HG03460 (cell line): Measurements from ENCODE around the gene SNTG2.

Experiments used
- ATAC-seq: cut with Tn5 transposase; IDR thresholded peaks from one replicate; pipeline ENCODE4 v1.9.1; 2021; ENCODE audit not compliant: unreplicated experiment

The SNTG2 gene

DNA sequence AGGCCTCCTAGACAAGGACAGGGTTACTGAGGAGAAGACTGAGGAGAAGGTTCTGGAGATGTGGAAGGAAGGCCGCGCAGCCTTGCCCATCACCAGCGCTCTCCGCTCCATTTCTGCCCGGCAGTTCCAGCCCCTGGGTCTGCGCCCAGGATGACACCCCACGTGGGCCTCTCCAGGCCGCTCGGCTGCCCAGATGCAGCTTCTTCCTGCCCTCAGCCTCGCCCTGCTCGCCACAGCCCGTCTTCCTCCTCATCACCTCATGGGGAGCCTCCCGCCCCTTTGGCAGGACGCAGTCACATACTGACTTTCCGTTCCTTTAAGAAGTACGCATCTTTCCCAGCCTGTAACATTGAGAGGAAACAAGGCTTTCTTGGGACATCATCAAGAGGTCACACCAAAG, 37.1 kb downstream of the SNTG2 start:
- ATAC-seq, result no peak

DNA sequence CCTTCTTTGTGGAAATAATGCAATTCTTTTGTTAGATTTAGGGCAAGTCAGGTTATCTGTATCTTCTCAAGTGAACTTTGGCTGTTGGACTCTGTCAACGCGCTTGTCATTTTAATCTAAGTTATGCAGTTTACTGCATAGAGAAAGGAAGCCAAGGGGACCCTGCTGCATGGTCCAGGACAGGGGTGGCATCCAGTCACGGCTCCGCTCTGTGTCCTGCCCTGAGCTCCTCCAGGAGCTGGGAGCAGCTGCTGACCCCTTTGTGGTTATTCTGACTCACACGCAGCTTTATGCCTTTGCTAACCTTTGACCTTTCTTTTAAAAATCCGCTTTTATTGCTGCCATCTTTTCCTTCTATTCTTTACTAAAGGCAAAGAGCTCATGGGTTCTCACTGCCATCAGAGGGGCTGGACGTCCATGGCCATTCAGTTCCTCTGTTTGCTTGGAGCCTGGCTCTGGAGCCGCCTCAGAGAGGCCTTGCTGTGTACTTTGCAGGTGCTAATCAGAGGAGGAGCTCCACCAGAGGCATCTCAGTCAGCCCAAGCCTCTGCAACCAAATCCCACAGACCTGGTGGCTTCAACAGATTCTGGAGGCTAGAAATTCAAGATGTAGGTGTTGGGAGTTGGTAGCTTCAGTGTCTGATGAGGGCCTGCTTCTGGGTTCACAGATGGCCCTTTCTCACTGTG, 39.3 kb downstream of the SNTG2 start:
- ATAC-seq, result no peak

DNA sequence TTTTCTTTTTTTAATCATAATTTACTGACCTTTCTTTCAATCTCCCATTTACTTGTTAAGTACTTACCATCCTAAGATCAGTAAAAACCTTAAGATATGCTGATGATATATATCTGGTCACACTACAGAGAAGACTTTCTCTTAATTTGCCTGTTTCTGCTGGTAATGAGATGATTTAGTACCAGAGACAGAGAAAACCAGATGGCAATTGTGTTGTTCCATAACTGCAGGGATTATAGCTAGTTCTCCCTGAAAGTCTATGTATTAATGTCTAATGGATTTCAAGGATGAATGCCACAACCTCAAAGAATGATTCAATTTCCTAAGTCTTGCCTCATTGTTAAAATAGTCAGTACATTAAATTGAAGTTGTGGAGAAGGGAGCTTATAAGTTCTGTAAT, 40.3 kb downstream of the SNTG2 start:
- ATAC-seq, result no peak

DNA sequence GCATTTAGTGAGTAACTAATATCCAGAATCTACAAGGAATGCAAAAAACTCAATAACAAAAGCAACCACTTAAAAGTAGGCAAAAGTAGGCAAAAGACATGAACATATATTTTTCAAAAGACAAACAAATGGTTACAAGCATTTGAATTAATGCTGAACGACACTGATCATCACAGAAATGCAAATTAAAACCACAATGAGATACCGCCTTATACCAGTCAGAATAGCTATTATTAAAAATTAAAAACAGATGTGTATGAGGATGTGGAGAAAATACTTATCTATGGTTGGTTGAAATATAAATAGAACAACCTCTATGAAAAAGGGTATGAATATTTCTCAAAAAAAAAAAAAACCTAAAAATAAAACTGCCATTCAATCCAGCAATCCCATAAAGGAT, 51.7 kb downstream of the SNTG2 start:
- ATAC-seq, result no peak

DNA sequence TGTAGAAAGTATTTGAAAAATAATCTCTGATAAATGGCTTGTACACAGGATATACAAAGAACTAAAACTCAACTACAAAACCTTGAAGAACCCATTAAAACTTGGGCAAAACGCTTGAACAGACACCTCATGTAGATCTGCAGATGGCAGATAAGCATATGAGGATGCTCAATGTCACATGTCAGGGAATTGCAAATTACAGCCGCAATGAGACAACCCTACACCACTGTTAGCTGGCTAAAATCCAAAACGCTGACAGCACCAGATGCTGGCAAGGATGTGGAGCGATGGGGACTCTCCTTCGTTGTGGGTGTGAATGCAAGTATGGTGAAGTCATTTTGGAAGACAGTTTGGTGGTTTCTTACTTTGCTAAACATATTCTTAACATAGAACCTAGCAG, 53.7 kb downstream of the SNTG2 start:
- ATAC-seq, result no peak

DNA sequence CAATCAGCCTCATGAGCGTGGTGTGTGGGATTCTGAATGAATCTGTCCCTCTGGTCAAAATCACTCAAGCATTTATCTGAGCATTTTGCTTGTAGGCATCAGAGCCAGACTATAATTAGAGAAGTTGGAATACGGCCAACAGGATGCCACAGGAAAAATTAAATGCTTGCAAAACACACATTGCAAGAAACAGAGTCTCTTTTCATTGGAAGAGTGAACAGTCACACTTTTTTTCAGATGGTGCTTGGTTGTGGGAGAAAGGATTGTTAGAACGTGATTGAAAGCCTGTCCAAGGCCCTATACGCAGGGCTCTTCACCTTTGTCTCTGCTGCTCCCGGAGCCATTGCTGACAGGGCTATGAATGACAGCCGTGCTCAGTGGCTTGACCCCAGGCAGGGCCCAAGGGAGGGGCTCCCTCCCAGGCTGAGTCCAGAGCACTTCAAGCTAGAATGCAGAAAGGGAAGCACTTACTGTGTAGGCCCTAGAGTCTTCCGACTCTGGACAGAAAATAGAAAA, 59.8 kb downstream of the SNTG2 start:
- ATAC-seq, result no peak

DNA sequence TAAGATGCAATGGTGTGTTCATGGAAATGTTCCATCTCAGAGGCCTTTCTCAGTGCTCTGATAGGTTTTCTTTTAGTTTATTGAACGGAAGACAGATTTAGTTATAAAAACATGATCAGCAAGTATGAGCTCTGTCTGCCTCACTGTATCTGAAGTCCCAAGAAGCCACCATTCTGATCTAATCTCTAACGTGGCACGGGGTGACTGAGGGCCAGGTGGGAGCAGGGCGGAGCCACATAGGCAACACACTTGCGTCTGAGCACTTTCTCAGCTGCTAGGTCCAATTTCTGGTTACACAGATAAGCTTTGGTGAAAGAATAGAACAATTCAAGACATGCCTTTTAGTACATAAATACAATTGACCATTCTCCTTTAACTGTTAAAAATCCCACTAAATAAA, 60.4 kb downstream of the SNTG2 start:
- no peak for ATAC-seq

DNA sequence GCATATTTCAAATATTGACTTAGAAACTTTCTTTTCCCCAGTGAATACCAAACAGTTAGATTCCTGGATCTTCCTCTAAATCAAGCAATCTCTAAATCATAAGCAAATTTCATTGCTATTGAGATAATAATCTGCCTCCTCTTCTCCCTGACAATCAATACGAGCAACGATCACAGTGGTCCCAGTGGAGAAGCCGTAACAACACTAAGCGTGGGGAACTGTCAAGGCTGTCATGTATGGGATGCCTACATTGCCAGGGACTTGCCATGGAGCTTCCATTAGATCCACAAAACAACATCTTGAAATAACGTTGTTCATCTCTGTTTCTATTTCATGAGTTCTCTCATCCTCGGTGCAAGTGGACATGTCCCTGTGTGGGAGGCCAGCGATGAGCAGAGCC, 61.3 kb downstream of the SNTG2 start:
- no peak for ATAC-seq

DNA sequence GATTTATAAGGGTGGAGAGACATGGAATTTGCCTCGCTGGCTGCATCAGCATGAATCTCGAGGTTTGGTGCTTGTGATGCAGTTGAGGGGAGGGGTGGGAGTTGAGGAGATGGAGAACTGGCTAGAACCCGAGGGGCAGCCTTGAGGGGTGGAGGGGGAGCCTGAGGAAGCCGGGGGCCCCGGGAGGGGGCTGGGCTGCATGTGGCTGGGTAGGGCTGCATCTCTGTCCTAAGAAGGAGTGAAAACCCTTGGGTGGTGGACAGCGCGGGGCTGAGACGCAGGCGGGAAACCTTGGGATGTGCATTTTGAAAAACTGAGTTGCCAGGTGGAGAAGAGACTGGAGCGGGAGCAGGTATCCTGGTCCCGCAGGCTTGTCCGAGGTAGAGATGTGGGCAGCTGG, 64.2 kb downstream of the SNTG2 start:
- no peak for ATAC-seq

DNA sequence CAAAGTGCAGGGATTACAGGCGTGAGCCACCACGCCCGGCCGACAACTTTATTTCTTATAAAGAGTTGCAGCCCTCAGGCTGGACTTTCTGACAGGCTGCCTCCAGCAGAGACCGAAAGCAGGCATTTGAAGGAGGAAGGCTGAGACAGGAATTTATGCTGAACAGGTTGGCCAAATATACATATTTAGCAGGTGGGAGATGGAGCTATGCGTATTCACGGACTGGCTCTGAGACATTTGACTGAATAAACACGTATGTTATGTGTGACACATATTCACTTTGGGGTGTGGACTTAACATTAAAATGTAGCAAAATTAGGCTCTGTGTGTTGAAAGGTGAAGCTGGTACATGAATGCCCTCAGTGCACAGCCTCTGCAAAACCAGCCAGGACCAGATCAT, 65.9 kb downstream of the SNTG2 start:
- ATAC-seq, result no peak

DNA sequence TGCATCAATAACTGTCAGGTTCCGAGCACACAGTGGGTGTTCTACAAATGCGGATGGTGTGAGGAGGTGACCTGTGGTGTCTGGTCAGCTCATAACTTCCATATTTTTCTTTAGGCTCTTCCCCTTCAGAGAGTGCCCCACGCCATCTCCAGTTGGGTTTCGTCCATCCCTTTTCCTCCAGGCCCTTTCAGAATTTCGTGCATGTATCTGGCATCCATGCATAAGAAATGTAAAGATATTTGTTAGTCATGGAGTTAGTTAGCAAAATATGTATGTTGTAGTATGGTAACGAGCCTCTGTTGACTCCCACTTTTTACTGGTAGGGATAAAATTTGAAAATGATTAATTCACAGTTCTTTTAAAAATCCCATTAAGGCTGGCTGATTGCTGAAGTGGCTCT, 67.2 kb downstream of the SNTG2 start:
- ATAC-seq, result no peak

DNA sequence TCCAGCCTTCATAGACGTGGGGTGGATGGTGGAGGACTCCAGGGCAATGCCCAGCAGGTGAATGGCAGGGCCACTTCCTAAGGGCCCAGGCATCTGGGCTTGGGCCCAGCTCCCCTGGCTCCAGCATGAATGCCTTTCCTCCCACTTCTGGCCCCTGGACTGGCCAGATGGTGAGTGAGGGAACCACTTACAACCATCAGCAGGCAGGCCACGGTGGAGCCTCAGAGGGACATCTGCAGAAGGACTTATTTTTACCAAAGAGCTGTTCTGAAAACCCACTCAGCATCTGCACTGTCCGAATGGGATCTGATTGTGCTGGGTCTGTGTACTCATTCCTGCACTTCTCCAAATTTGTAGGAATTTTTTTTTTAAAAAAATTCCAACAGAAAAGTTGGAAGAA, 69.6 kb downstream of the SNTG2 start:
- no peak for ATAC-seq

DNA sequence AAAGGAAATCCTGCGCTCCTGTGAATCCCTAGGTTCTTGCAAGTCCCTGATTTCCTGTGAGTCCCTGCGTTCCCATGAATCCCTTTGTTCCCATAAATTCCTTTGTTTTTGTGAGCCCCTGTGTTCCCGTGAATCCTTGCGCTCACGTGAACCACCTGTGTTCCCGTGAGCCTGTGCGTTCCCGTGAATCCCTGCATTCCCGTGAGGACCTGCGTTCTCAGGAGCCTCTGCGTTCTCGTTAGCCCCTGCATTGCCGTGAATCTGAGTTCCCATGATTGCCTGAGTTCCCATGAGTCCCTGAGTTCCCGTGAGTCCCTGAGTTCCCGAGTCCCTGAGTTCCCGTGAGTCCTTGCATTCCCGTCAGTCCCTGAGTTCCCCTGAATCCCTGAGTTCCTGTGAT, 71.5 kb downstream of the SNTG2 start:
- no peak for ATAC-seq

DNA sequence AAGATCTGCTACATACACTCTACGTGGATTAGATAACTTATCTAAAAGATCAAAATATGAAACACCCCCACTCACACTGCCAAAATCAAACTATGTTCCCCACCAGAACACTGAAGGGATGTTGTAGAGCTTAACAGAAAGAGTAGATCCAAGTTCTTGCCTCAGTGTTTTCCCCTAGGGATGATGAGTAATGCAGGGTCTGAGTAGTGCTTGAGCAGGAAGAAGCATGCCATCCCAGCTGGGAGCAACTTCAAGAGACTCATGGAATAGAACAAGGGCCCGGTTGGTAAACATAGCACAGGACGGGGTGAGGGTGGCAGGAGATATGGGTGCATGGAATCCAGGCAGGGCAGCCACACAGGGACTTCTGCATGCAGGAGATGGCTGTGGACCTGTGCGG, 74.3 kb downstream of the SNTG2 start:
- no peak for ATAC-seq

DNA sequence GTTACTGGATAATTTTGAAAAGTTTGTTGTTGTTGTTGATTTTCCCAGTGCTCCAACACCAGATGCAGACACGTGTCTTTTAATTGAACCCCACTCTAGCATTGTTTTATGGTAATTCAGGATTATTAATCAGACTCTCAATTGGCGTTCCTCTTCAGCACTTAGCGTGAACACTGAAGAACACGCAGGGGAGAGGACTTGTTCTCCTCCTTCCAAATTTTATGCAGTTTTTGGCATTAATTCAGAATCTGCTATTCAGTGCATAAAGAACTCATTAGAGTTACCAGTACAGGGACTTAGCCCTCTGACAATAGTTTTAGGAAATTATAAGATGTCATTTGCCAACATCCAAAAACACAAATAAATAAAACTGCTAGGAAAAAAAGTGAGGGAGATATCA, 75.5 kb downstream of the SNTG2 start:
- ATAC-seq, result no peak

DNA sequence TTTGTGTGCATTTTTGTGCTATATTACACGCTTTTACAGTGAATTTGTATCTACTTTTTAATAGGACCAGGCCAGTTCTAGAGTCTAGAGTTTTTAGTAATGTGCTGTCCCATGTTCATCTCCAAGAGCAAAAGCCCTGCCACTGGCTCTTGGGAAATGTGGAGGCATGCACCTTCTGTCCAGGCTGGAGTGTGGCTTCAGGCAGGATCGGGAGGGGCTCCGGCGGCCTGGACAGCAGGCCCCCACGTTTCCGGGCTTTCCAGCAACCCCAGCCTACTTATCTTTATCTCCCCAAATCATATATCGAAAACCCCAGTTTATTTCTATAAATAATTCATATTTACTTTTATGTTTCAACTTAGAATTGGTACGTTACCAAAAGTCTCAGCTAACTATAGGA, 78.2 kb downstream of the SNTG2 start:
- no peak for ATAC-seq

DNA sequence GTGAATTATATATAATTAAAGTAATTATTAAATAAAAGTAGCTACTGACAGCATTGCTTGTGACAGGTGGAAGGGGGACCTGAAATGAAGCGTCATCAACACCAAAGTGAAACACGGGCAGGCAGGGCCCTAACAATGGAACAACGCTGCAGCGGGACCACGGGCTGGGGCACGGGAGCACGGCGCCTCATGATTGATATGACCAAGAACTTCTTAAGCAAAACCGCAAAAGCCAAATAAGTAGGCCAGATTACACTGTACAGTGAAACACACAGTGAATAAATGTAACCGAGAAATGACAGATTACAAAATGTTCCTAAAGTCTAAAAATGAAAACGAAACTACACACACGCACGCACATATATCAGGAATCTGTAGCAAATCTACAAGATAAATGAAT, 81.4 kb downstream of the SNTG2 start:
- ATAC-seq, result no peak

DNA sequence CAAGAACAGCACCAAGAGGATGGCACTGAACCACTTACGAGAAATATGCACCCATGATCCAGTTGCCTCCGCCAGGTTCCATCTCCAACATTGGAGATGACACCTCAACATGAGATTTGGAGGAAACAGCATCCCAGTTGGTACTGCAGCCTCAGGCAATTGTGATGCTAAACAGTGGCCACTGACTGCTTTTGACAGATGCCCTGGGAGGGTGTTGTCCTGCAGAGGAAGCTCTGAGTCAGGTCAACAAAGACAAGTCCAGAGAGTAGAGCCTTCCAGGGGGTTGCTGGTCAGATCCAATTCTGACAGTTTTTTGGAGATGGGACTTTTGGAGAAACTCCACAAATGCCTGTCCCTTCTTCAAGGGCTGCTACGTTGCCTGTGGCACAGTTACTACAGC, 82.4 kb downstream of the SNTG2 start:
- ATAC-seq, result no peak

DNA sequence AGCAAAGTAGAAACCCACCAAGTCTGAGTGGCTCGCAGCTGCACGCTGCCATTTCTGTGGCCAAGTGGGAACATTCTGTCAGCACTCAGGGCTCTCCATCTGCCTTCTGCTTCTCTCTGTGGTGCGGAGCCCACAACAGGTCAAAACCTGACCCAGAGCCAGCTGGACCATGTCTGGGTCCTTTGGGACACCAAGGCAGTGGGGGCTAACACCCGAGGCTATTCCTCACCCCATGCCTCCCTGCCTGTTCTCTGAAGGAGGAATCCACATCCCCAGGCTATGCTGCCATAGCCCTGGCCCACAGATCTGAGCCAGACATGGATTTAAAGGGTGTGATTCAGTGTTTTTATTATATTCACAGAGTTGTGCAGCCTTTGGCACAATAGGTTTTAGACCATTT, 86.4 kb downstream of the SNTG2 start:
- ATAC-seq, result no peak

DNA sequence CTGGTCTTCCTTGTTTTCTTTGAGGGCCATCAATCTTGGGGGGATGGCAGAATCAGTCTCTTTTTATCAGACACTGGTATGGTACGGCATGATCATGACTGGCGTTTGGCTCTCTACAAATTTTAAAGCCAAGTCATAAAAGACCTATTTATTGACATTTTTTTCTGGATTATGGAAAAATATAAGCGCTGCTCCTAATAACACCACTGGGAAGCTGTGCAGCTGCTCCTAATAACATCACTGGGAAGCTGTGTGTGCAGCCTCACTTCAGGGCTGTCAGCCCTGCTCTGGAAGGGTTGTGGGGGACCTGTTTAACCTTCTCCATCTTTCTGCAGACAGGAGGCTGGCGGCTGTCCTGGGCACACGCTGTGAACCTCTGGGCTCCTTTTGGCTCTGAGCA, 88.9 kb downstream of the SNTG2 start:
- no peak for ATAC-seq

DNA sequence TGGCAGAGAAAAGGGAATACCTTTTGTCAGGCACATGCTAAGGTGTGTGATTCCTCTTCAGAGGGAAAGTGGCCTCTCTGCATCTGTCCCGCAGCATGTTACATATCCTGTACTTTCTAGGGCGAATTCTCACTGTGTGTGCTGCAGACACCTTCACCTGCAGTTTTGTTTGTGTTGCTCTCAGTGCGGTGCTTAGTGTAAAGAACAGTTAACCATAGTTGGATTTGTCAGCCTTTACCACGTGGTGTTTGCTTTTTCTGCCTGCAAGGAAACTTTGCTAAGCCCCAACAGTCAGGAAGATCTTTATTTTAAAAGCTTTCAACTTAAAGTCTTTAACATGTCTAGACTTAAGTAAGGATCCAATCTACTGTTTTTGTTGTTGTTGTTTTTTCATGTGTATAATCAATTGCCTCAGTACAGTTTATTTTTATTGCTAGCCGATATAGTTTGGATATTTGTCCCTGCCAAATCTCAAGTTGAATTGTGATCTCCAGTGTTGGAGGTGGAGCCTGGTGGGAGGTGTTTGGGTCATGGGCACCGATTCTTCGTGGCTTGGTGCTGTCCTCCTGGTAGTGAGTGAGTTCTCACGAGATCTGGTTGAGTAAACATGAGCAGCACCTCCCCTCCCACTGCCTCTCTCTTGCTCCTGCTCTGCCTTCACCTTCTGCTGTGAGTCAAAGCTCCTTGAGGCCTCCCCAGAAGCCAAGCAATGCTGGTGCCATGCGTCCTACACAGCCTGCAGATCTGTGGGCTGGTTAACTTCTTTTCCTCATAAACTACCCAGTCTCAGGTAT, 90.6 kb downstream of the SNTG2 start:
- ATAC-seq, result no peak

DNA sequence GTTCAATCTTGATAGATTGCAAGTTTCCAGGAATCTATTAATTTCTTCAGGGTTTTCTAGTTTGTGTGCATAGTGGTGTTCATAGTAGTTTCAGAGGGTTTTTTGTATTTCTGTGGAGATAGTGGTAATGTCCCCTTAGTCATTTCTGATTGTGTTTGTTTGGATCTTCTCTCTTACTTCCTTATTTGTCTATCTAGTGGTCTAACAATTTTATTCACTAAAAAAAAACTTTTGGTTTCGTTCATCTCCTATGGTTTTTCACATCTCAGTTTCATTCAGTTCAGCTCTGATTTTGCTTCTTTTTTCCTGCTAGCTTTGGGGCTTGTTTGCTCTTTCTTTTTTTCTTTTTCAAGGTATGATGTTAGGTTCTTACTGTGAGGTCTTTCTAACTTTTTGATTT, 94.5 kb downstream of the SNTG2 start:
- ATAC-seq, result peak; percentile 68

DNA sequence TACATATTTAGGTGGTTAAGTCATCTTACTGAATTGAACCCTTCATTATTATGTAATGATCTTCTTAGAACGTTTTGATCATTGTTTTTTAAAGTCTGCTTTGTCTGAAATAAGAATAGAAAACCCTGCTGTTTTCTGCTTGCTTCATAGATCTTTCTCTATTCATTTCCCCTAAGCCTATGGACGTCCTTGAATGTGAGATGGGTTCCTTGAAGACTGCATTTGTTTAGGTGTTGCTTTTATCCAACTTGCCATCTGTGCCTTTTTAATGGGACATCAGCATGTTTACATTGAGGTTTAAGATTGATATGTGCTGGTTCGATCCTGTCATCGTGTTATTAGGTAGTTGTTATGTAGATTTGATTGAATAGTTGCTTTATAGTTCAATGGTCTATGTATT, 95.4 kb downstream of the SNTG2 start:
- no peak for ATAC-seq
